ENCODE measurements around the gene SP4.

Gene SP4

GRCh38 chr7:21427871-21428658, at the start of gene SP4:
SP4 (plus strand) TSS chr7:21428083; CDS start chr7:21428252, 169 bp downstream.
- DNase-seq (ENCODE audit: extremely low spot score, insufficient read length, low read depth) (peak; percentile 79), FAIRE-seq (no peak)

- FAIRE-seq, result peak; percentile 81
- no peak for DNase-seq (ENCODE audit: extremely low spot score, insufficient read length, low read depth)
Measured at GRCh38 chr7:21383227-21384220, 44.4 kb upstream of the SP4 start.

- no peak for FAIRE-seq
- DNase-seq (ENCODE audit: extremely low spot score, insufficient read length, low read depth), result no peak
Measured at GRCh38 chr7:21393937-21394336, 33.9 kb upstream of the SP4 start.

- no peak for DNase-seq (ENCODE audit: extremely low spot score, insufficient read length, low read depth)
Measured at GRCh38 chr7:21401944-21402343, 25.9 kb upstream of the SP4 start.

GRCh38 chr7:21407796-21408480, 19.9 kb upstream of the SP4 start:
- no peak for FAIRE-seq
- no peak for DNase-seq (ENCODE audit: extremely low spot score, insufficient read length, low read depth)

More at GRCh38 chr7:21401944-21402343, 25.9 kb upstream of the SP4 start:
- no peak for FAIRE-seq

GRCh38 chr7:21408481-21408820, 19.4 kb upstream of the SP4 start:
- FAIRE-seq (no peak), DNase-seq (ENCODE audit: extremely low spot score, insufficient read length, low read depth) (no peak)

GRCh38 chr7:21412410-21412851, 15.5 kb upstream of the SP4 start:
- FAIRE-seq, result peak; percentile 80
- no peak for DNase-seq (ENCODE audit: extremely low spot score, insufficient read length, low read depth)

- FAIRE-seq, result no peak
- DNase-seq (ENCODE audit: extremely low spot score, insufficient read length, low read depth), result no peak
Measured at GRCh38 chr7:21412957-21413356, 14.9 kb upstream of the SP4 start.

- FAIRE-seq (no peak), DNase-seq (ENCODE audit: extremely low spot score, insufficient read length, low read depth) (no peak)
Measured at GRCh38 chr7:21413502-21413901, 14.4 kb upstream of the SP4 start.

- DNase-seq (ENCODE audit: extremely low spot score, insufficient read length, low read depth) (no peak), FAIRE-seq (no peak)
Measured at GRCh38 chr7:21414795-21415393, 13.0 kb upstream of the SP4 start.

GRCh38 chr7:21417647-21418046, 10.2 kb upstream of the SP4 start:
- FAIRE-seq (no peak), DNase-seq (ENCODE audit: extremely low spot score, insufficient read length, low read depth) (no peak)

- DNase-seq (ENCODE audit: extremely low spot score, insufficient read length, low read depth) (no peak), FAIRE-seq (no peak)
Measured at GRCh38 chr7:21422751-21423150, 5.1 kb upstream of the SP4 start.

GRCh38 chr7:21425290-21425689, 2.6 kb upstream of the SP4 start:
- DNase-seq (ENCODE audit: extremely low spot score, insufficient read length, low read depth) (no peak), FAIRE-seq (no peak)

- FAIRE-seq (no peak), DNase-seq (ENCODE audit: extremely low spot score, insufficient read length, low read depth) (no peak)
Measured at GRCh38 chr7:21426286-21427181, 1.3 kb upstream of the SP4 start.

- FAIRE-seq (peak; percentile 97), DNase-seq (ENCODE audit: extremely low spot score, insufficient read length, low read depth) (peak; percentile 93)
Measured at GRCh38 chr7:21427182-21427870, 557 bp upstream of the SP4 start.

- DNase-seq (ENCODE audit: extremely low spot score, insufficient read length, low read depth) (no peak), FAIRE-seq (no peak)
Measured at GRCh38 chr7:21428659-21428941, 717 bp downstream of the SP4 start.

GRCh38 chr7:21429021-21429420, 1.1 kb downstream of the SP4 start:
- DNase-seq (ENCODE audit: extremely low spot score, insufficient read length, low read depth) (no peak), FAIRE-seq (no peak)

GRCh38 chr7:21429786-21430574, 2.1 kb downstream of the SP4 start:
- no peak for DNase-seq (ENCODE audit: extremely low spot score, insufficient read length, low read depth)
- no peak for FAIRE-seq

All from GM18507 (cell line).